SU-DHL-6 (cell line): ENCODE data around the gene CHST15.

Source experiments
- EZH2phosphoT487 ChIP-seq: fragments of 200-600 bp; sonication (generic), shearing (Covaris generic); conservative IDR thresholded peaks from 2 replicates; pipeline ENCODE4 v1.6.1; 2018; ENCODE audit warnings: mild to moderate bottlenecking, antibody characterized with exemption, low read length, moderate library complexity, mixed read lengths
- TF ChIP-seq, protein P1 (sequence below): fragments of 200-600 bp; sonication (generic); IDR thresholded peaks from one replicate; pipeline ENCODE4 v1.5.1; 2017; ENCODE audit warnings: antibody characterized with exemption, mild to moderate bottlenecking, low read length, moderate library complexity; ENCODE audit not compliant: insufficient read depth, poor library complexity, severe bottlenecking

DNA sequence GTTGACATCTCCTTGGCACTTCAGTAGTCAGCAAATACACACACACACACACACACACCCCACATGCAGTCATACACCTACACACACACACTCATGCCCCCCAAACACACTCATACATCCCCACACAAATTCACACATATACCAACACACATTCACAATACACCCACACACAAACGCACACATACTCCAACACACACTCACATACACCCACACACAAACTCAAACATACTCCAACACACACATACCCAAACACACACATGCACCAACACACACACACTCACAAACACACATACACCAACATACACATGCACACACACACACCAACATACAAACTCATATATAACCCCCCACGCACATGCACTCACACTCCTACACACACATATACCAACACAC, 31.4 kb upstream of the CHST15 start:
- TF ChIP-seq, protein P1, sequence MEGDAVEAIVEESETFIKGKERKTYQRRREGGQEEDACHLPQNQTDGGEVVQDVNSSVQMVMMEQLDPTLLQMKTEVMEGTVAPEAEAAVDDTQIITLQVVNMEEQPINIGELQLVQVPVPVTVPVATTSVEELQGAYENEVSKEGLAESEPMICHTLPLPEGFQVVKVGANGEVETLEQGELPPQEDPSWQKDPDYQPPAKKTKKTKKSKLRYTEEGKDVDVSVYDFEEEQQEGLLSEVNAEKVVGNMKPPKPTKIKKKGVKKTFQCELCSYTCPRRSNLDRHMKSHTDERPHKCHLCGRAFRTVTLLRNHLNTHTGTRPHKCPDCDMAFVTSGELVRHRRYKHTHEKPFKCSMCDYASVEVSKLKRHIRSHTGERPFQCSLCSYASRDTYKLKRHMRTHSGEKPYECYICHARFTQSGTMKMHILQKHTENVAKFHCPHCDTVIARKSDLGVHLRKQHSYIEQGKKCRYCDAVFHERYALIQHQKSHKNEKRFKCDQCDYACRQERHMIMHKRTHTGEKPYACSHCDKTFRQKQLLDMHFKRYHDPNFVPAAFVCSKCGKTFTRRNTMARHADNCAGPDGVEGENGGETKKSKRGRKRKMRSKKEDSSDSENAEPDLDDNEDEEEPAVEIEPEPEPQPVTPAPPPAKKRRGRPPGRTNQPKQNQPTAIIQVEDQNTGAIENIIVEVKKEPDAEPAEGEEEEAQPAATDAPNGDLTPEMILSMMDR, result no peak
- TF ChIP-seq EZH2phosphoT487, result no peak
